Measurements from ENCODE around the gene POC1A. TPM values are rescaled to one million over a fixed set of nuclear protein-coding genes. Genes with fewer than 3 reads are reported as not detected.
"Not testable (repeated sequence)": the region's sequence is repeated elsewhere in the genome, so short reads cannot be mapped to it uniquely, and the experiment has no call there.

Gene POC1A
- polyA plus RNA-seq, 3 donors, result 8.9 to 9.4 (median 9.0) TPM

DNA sequence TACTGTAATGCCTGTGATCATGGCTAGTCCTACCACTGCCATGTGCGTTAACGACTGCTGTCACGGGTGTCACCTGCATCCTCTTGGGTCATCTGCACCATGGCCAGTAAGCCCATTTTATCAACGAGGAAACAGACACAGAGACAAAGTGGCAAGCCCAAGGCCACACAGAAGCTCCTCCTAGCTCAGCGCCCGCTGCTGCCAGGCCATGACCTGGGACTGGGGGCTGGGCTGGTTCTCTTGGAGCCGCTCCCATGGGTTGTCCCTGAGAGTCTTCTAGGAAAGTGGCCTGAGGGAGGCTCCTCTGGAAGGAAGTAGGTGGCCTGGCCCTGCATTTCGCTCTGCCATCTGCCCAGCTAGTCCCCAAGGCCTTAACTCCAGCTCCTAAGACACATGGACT lies 102.8 kb downstream of the POC1A start:
- DNase-seq, result no peak

- DNase-seq, result no peak
Observed at GRCh38 chr3:52050571-52050970, 103.7 kb downstream of the POC1A start.

DNA sequence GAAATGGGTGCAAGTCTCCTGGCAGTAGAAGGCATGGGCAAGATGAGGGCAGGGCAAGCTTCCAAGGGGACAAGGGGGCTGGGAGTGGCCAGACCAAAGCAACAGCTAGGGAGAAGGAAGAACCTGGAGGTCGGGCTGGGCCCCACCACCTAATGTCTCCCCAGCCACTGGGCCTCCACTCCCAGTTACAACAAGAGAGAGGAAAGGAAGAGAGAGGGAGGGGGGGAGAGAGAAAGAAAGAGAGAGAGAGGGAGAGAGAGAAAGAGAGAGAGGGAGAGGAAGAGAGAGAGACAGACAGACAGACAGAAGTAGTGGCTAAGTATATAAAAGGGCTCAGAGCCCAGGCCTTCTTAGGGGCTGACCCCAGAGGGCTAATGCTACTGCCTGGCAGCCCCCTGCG lies 104.7 kb downstream of the POC1A start:
- no peak for DNase-seq

- no peak for DNase-seq
Observed at GRCh38 chr3:52047295-52047960, 106.8 kb downstream of the POC1A start.

GRCh38 chr3:52046902-52047239 lies 107.4 kb downstream of the POC1A start:
- DNase-seq, result no peak

DNA sequence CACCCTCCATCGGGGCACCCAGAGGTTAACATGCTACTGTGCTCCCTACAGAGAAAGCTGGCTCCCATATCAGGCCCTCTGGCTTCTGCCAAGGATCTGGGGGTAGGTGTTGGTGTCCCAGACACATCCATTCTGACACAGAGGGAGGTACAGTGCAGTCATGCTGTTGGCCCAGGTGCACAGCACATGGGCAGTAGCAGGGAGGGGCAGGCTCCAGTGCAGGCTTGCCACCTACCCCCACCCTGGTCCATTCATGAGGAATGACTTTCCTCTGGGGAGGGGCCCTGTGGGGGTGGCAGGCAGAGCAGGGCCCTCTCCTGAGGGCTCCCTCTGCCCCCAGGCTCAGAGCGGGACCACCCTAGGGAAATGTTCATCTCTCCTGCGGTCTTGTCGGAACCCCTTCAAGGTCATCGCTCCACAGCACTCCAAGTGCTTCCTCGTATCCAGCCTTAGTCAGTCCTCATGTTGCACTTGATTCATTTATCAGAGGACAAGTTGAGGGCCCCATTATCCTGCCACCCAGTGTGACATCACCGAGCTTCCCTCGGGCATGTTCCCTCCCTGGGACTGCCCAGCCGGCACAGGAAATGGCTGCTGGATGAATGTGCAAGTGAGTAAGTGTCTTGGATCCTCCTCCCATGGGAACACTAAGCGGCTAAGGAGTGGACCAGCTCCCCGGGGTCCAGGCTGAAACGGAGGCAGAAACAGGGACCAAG lies 107.9 kb downstream of the POC1A start:
- no peak for DNase-seq

GRCh38 chr3:52044869-52045619 lies 109.2 kb downstream of the POC1A start:
- no peak for DNase-seq

GRCh38 chr3:52043750-52044149 lies 110.5 kb downstream of the POC1A start:
- DNase-seq, result no peak

- DNase-seq, result not testable (repeated sequence)
Observed at GRCh38 chr3:52043039-52043438, 111.2 kb downstream of the POC1A start.

DNA sequence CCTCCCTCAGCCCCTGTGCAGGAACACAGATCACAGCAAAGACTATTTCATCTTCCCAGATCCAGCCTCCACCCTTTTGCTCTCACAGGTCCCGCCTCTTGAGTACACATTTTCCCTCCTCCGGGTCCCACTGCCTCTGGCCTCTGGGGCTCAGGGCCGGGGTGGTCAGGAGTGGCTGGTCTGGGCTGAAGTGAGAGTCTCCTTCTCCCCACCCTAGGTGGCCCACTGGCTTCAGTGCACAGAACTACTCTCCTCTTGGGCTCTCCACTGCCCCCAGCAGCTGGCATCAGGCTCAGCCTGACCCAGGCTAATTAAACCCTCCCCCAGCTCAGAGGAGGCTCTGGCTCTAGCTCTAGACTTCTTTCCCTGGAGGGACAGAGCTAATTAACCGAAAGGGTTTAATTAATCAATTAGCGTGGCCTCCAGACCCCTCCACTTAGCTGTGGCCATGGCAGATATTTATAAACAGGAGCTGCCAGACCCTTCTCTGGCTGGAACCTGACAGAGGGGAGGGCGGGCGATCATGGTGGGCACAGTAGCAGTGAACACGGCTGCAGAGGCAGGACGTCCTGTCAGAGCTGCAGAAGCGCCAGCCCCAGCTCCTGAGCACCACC lies 113.0 kb downstream of the POC1A start:
- DNase-seq, result no peak

DNA sequence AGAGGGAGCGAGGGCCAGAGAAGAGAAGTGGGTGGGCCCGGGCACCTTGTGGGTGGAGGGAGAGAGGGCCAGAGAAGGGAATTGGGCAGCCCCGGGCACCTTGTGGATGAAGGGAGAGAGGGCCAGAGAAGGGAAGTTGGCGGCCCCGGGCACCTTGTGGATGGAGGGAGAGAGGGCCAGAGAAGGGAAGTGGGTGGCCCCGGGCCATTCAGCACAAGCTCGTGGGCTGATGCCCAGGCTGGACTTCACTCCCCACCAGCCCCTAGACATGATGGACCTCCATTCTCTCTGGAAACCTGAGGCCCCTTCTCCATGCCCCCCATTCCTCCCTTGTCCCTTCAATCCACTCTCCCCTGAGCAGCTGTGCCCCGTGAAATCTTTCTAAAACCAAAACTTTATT lies 113.6 kb downstream of the POC1A start:
- DNase-seq, result no peak

DNA sequence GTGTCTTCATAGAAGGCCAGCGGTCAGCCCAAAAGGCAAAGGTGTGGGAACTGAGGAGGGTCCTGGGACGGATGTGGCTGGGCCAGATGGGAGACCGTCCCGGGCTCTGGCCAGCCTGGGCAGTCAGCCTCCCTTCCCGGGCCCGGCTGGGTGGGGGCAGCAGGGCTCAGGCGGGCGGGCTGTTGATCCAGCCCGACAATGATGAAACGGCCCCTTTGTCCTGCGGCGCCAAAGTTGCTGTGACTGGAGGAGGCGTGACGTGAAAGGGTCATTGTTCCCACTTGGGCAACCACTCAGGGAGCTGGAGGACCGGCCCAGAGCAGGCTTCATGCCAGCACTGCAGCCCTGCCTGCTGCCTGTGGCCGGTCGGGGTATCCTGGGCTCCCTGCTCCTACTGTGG lies 114.4 kb downstream of the POC1A start:
- DNase-seq, result no peak

GRCh38 chr3:52039426-52039825 lies 114.8 kb downstream of the POC1A start:
- no peak for DNase-seq

DNA sequence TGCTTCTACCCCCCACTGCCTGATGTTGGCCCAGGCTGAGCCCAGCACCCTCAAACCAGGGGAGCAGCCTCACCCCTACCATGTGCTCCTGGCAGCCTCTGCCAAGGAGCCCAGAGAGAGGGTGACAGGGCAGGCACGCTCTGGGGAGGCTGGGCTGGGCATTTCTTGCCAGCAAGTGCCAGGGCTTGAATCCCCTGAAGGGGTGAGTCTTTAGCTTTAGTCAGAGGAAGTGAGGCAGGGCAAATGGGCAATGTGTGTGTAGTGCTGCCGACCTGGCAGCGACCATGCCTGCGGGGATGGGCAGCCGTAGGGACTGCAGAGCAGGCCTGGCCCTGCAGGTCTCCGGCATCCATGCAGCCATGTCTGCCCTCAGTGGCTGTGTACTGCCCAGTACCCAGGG lies 116.0 kb downstream of the POC1A start:
- DNase-seq, result no peak

- no peak for DNase-seq
Observed at GRCh38 chr3:52037291-52037690, 116.9 kb downstream of the POC1A start.

- DNase-seq, result no peak
Observed at GRCh38 chr3:52036829-52037228, 117.4 kb downstream of the POC1A start.

DNA sequence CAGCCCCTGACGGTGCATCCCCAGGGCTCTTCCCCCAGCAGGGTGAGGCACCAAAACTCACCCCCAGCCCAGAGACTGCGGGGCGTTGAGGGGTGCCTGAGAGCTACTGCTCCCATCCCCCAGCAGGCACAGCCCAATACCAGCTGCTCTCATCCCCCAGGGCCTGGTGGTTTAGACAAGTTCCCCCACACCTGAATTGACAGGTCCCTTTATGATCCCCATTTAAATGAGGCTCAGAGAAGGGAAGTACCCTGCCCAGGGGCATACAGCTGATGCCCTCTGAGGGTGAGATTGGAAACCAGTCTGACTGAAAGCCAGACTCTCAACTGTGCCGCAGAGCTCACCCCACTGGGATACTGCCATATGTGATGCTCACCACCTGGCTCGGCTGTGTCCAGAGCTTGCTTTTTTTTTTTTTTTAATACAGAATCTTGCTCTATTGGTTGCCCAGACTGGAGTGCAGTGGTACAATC lies 118.0 kb downstream of the POC1A start:
- DNase-seq, result no peak

DNA sequence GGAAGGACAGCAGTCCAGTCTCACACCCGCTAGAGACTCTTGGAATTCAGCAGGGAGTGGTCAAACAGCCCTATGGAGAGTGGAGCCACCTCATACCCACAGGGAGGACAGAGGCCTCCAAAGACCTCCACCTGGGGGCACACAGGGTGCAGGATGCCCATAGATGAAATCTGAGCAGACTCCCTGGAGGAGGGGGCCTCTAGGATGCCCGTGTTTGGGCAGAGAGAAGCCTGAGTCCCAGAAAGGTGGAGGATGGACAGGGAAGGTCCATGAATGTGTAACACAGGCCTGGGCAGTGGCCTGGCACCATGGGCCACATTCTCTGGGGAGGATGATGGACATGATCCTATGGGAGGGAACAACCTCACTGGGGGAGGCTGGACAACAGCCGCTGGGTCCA lies 119.6 kb downstream of the POC1A start:
- no peak for DNase-seq

DNA sequence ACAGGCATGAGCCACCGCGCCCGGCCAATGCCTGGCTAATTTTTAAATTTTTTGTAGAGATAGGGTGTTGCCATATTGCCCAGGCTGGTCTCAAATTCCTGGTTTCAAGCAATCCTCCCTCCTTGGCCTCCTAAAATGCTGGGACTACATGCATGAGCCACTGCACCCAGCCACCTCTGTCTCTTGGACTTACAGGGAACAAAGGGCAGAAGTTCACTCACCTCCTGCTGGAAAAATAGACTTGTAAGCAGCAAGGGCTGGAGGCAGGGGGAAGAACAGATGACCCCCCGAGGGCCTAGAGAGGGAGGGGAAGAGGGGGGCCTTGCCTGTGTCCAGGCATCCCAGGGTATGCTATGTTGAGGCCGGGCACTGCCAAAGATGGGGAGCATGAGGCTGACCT lies 120.0 kb downstream of the POC1A start:
- no peak for DNase-seq

GRCh38 chr3:52033748-52034147 lies 120.5 kb downstream of the POC1A start:
- not testable (repeated sequence) for DNase-seq

DNA sequence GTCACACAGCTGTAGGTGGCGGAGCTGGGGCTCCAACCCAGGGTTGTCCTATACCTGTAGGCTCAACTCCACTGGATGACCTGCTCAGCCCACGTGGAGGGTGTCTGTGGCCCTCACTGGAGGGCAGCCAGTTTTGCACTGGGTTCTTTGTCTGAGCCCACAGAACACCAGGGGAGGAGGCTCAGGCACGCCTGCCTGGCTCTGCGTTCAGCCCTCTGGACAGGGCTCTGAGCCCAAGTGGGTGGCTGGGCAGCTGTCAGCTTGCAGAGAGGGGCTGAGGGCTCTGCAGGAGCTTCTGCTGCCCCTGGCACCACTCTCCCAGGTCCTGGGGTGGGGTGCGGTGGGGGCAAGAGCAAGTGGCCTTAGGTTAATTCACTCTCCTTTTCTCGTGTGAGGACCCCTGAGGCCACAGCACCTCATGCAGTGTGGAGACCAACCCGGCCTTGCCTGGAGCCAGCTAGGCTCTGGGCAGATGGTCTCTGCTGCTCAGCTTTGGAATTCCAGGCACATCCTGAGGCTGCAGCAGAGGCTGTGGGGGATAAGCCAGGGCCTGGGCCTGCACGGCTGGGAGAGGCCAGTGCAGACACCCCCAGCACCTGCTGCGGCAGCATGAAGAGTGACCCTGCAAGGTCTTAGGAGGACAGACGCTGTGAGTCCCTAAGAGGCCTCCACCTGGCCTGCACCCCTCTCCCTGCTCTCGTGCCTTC lies 121.4 kb downstream of the POC1A start:
- no peak for DNase-seq

DNA sequence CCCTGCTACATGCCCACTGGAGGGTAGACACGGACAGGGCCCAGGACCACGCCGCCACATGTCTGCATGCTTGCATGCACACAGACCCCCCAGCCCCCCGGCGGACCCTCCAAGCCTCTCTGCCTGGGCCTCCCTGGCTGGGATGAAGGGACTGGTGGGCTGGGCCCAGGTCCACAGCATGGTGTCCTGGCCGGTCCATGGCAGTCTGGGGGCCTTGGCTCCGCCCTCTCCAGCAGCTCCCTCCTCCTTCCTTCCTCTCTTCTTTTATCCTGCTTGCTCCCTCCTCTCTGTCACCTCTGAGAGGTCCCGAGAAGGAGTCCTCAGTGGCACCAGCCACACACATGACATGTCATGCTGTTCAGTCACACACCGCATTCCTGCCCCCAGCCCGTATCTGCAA lies 122.3 kb downstream of the POC1A start:
- no peak for DNase-seq

All from renal pelvis (tissue), 4 donors.